Endodermal cell (in vitro differentiated cells): ENCODE data around the gene EIF3D. TPM values are rescaled to one million over a fixed set of nuclear protein-coding genes. Genes with fewer than 3 reads are reported as not detected.
A peak's percentile ranks its signal among the peaks of the same experiment; 100 is the strongest.
"Not testable (repeated sequence)": the region's sequence is repeated elsewhere in the genome, so short reads cannot be mapped to it uniquely, and the experiment has no call there.

Experiments used
- DNase-seq: peaks from one replicate; pipeline ENCODE4 v3.0.0-alpha.2; 2017
- H3K27ac ChIP-seq: 2 replicates; pipeline ENCODE4 v1.5.1; 2013; ENCODE audit warnings: mild to moderate bottlenecking, low read depth, low read length, moderate library complexity
- H3K27me3 ChIP-seq: 2 replicates; pipeline ENCODE4 v1.6.1; 2013; ENCODE audit warnings: mild to moderate bottlenecking, low read length, moderate library complexity; ENCODE audit not compliant: insufficient read depth, control insufficient read depth, poor library complexity, severe bottlenecking
- H3K36me3 ChIP-seq: 2 replicates; pipeline ENCODE4 v1.7.0; 2013; ENCODE audit warnings: mild to moderate bottlenecking, low read length, moderate library complexity; ENCODE audit not compliant: control insufficient read depth, insufficient read depth
- H3K4me1 ChIP-seq: one replicate; pipeline ENCODE4 v1.7.0; 2013; ENCODE audit warnings: low read length; ENCODE audit not compliant: control insufficient read depth, insufficient read depth
- H3K4me3 ChIP-seq: 2 replicates; pipeline ENCODE4 v1.5.1; 2013; ENCODE audit warnings: mild to moderate bottlenecking, low read length, moderate library complexity
- H3K9ac ChIP-seq: 2 replicates; pipeline ENCODE4 v1.6.1; 2013; ENCODE audit warnings: mild to moderate bottlenecking, low read length, moderate library complexity; ENCODE audit not compliant: poor library complexity, severe bottlenecking; ENCODE audit errors: extremely low read depth
- H3K9me3 ChIP-seq: 2 replicates; pipeline ENCODE4 v1.6.1; 2013; ENCODE audit warnings: mild to moderate bottlenecking, low read length, moderate library complexity; ENCODE audit not compliant: control insufficient read depth
- H3K27ac Mint-ChIP-seq: 2 replicates; pipeline ENCODE4 v1.8.0; 2020; ENCODE audit warnings: mixed read lengths
- H3K27me3 Mint-ChIP-seq: 2 replicates; pipeline ENCODE4 v1.8.0; 2021; ENCODE audit warnings: mild to moderate bottlenecking, mixed read lengths; ENCODE audit not compliant: insufficient read depth
- H3K36me3 Mint-ChIP-seq: 2 replicates; pipeline ENCODE4 v1.8.0; 2020; ENCODE audit warnings: low read depth, mixed read lengths
- H3K4me1 Mint-ChIP-seq: 2 replicates; pipeline ENCODE4 v1.8.0; 2020; ENCODE audit warnings: mixed read lengths
- H3K4me3 Mint-ChIP-seq: 2 replicates; pipeline ENCODE4 v1.8.0; 2020; ENCODE audit warnings: mild to moderate bottlenecking, moderate library complexity, mixed read lengths
- H3K9me3 Mint-ChIP-seq: 2 replicates; pipeline ENCODE4 v1.8.0; 2020; ENCODE audit warnings: mild to moderate bottlenecking, mixed read lengths
- CTCF ChIP-seq: fragments of 200-600 bp; sonication (generic); conservative IDR thresholded peaks from 2 replicates; pipeline ENCODE4 v1.5.0; 2021; ENCODE audit warnings: antibody characterized with exemption, mild to moderate bottlenecking
- WGBS, 2 experiments: methylation state at CpG; one replicate each; pipeline versions ENCODE4 v1.1.5 to v1.1.7; 2013; ENCODE audit warnings: missing lambda C conversion rate in 2 of 2, mixed read lengths in 1 of 2; ENCODE audit not compliant: insufficient coverage in 1 of 2, insufficient read length in 1 of 2; 5-methylcytosine and 5-hydroxymethylcytosine counted together
- total RNA-seq, 2 donors: library from RNA; stranded (reverse); fragmentation: NEBNext Ultra II Directional in 1 of 2; extraction: Animal tissue kit (Norgen Biotek cat#: 25700) in 1 of 2; gene quantifications; 2 replicates in 1 of 2; 3 replicates in 1 of 2; pipeline ENCODE4 v1.2.1, GENCODE V29; 2021

Gene EIF3D
- total RNA-seq, 2 donors from 2014 or later: 157 to 196 TPM

DNA sequence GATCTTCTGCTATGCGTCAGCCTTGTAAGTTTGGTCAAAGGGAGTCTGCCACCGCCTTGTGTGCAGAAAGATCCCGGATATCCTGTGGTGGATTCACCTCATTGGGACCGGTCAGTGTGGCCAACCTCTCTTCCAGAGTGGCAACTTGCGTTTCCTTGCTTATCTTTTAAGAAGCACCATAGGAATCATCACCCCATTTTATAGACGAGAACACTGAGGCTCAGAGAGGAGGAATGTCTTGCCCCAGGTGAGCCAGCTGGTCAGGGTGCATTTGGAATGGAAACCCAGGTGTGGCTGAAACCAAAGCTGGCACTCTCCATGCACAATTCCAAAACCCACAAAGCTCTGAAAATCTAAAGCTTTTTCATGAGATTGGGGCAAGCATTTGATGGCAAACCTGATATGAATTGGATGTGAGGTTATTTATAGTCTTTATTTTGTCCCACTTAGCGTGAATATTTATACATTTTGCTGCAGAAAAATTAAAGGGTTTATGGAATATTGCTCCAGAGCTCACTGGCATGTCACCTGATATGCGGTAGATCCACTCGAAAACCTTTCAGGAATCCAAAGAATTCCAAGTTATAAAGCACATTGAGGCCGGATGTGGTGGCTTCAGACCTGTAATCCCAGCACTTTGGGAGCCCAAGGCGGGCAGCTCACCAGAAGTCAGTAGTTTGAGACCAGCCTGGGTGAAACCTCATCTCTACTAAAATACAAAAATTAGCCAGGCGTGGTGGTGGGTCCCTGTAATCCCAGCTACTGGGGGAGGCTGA is 12.1 kb upstream of the EIF3D start:
- 93% methylated on average over 9 to 12 of the region's 12 CpGs for WGBS, 2 experiments
- Histone ChIP-seq H3K27ac (no peak overlapping the region), H3K36me3 (no peaks in the 10 kb centered on the region), H3K4me1 (no peaks in the 10 kb centered on the region), H3K27me3 (no peaks in the 10 kb centered on the region), H3K9ac (no peak overlapping the region), H3K9me3 (no peaks in the 10 kb centered on the region), H3K4me3 (no peak overlapping the region)
- H3K27ac Mint-ChIP-seq: no peak overlapping the region
- TF ChIP-seq CTCF: no peak
- no peak overlapping the region for H3K4me3 Mint-ChIP-seq
- no peaks in the 10 kb centered on the region for H3K36me3 Mint-ChIP-seq
- no peaks in the 10 kb centered on the region for H3K4me1 Mint-ChIP-seq
- H3K27me3 Mint-ChIP-seq: peaks cover under 1% of the 10 kb centered on the region
- H3K9me3 Mint-ChIP-seq: no peaks in the 10 kb centered on the region
- no peak for DNase-seq

DNA sequence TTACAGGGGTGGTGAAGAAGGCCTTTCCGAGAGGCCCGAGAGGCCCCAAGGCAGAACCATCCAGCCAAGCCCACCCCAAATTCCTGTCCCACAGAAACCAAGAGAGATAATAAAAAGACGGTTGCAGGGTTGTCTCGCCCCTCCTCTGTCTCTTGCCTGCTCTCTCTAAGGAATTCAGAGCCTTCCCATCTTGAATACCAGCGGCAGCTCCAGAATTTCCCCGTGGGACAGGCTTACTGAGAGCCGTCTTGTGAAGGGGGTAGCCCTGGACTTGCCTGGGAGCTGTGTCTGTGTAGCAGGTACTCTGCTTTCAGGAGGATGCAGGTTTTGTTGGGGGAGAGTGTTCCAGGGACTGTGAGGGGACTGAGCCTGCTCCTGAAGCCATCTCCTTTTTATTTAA is 9.6 kb upstream of the EIF3D start:
- TF ChIP-seq CTCF: no peak
- no peak for DNase-seq
- Mint-ChIP-seq H3K4me3 (no peak overlapping the region), H3K9me3 (peaks cover 12% of the 10 kb centered on the region), H3K27ac (no peak overlapping the region), H3K27me3 (no peaks in the 10 kb centered on the region), H3K36me3 (no peaks in the 10 kb centered on the region), H3K4me1 (no peaks in the 10 kb centered on the region)
- no peak overlapping the region for H3K9ac ChIP-seq
- H3K4me1 ChIP-seq: no peaks in the 10 kb centered on the region
- no peaks in the 10 kb centered on the region for H3K27me3 ChIP-seq
- no peak overlapping the region for H3K27ac ChIP-seq
- no peak overlapping the region for H3K4me3 ChIP-seq
- WGBS, 2 experiments: 17 to 66% methylated on average over 2 to 7 of the region's 7 CpGs
- H3K36me3 ChIP-seq: no peaks in the 10 kb centered on the region
- H3K9me3 ChIP-seq: peaks cover 7% of the 10 kb centered on the region

DNA sequence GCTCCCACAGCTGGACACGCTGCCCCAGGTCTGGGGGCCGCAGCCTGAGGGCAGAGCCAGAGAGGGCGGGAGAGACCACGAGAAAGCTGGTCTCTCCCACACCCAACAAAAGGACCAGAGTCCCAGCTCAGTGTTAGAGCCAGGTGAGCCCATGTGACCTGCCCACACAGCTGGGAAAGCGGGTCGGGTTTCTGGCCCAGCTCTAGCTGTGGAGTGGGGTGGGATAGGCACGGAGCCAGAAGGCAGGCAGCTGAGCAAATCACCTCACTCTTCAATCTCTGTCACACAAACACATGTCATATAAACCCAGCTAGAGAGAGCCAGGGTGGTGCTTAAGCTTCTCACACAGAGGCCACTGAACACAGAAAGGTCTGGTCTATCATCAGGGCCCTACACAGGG is 7.8 kb upstream of the EIF3D start:
- Histone ChIP-seq H3K4me1 (no peaks in the 10 kb centered on the region), H3K9me3 (peaks cover 7% of the 10 kb centered on the region), H3K9ac (no peak overlapping the region), H3K27me3 (no peaks in the 10 kb centered on the region), H3K27ac (peak overlapping the region; percentile 6), H3K36me3 (no peaks in the 10 kb centered on the region), H3K4me3 (no peak overlapping the region)
- DNase-seq: no peak
- peaks cover 18% of the 10 kb centered on the region for H3K9me3 Mint-ChIP-seq
- TF ChIP-seq CTCF: no peak
- no peak overlapping the region for H3K4me3 Mint-ChIP-seq
- no peaks in the 10 kb centered on the region for H3K36me3 Mint-ChIP-seq
- H3K4me1 Mint-ChIP-seq: no peaks in the 10 kb centered on the region
- no peaks in the 10 kb centered on the region for H3K27me3 Mint-ChIP-seq
- H3K27ac Mint-ChIP-seq: no peak overlapping the region
- 81% methylated on average over 6 of the region's 7 CpGs; no CpG with 5 or more reads in 1 of the 2 experiments for WGBS, 2 experiments

DNA sequence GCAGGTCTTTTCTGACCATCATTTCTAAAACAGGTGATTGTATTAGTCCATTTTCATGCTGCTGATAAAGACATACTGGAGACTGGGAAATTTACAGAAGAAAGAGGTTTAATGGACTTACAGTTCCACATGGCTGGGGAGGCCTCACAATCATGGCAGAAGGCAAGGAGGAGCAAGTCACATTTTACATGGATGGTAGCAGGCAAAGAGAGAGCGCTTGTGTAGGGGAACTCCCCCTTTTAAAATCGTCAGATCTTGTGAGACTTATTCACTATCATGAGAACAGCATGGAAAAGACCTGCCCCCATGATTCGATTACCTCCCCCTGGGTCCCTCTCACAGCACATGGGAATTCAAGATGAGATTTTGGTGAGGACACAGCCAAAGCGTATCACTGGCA is 4.4 kb upstream of the EIF3D start:
- not testable (repeated sequence) for H3K27me3 Mint-ChIP-seq, H3K9ac ChIP-seq, H3K4me3 Mint-ChIP-seq, DNase-seq, H3K4me1 ChIP-seq, H3K4me3 ChIP-seq, H3K27ac ChIP-seq, H3K27me3 ChIP-seq, H3K36me3 Mint-ChIP-seq, H3K9me3 ChIP-seq, H3K27ac Mint-ChIP-seq, H3K4me1 Mint-ChIP-seq, H3K36me3 ChIP-seq
- peaks cover 18% of the 10 kb centered on the region for H3K9me3 Mint-ChIP-seq
- 78 to 100% methylated on average over 1 to 4 of the region's 4 CpGs for WGBS, 2 experiments
